ENCODE results near the gene TCF7.

- TF ChIP-seq RAD21 (IDR thresholded peaks at IDR 0.05): peak; percentile 69 to 79
- peak; percentile 83 for TF ChIP-seq CTCF (IDR thresholded peaks at IDR 0.05; ENCODE audit: low read depth, low read length, missing input control)
Measured at GRCh38 chr5:134101686-134102439, 12.6 kb upstream of the TCF7 start.

All from liver (tissue), 3 donors.